Measurements from ENCODE around the gene ESYT2. TPM values are rescaled to one million over a fixed set of nuclear protein-coding genes. Genes with fewer than 3 reads are reported as not detected.

Gene ESYT2
- total RNA-seq, 1 donor from 2014 or later, result 103 TPM

GRCh38 chr7:158758586-158759244 lies 70.6 kb downstream of the ESYT2 start:
- no peak for ATAC-seq
- intact Hi-C loops (cut with DNase I), result no loop called here
- no peak for DNase-seq (ENCODE audit: low spot score)

GRCh38 chr7:158757404-158757989 lies 71.8 kb downstream of the ESYT2 start:
- ATAC-seq (no peak), DNase-seq (ENCODE audit: low spot score) (no peak)
- intact Hi-C loops (cut with DNase I), result no loop called here

- intact Hi-C loops (cut with DNase I), result no loop called here
- DNase-seq (ENCODE audit: low spot score), result no peak
- ATAC-seq, result no peak
Observed at GRCh38 chr7:158754746-158755444, 74.4 kb downstream of the ESYT2 start.

DNA sequence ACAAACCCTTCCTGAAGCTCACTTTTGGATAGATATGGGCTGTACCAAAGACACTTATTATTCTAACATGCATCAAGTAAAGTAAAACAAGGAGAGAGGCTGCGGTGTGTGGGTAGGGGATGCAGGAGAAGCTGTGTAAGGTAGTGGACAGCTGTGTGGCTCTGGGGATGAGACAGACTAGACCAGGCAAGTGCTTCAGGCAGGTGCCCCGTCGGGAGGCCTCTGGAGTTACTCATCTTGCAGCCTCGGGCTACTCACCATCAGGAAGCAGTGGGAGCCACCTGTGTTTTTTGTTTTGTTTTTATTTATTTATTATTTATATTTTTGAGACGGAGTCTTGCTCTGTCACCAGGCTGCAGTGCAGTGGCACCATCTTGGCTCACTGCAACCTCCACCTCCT lies 75.4 kb downstream of the ESYT2 start:
- no peak for ATAC-seq
- DNase-seq (ENCODE audit: low spot score), result no peak
- intact Hi-C loops (cut with DNase I), result no loop called here

GRCh38 chr7:158751751-158752150 lies 77.6 kb downstream of the ESYT2 start:
- no peak for DNase-seq (ENCODE audit: low spot score)
- no peak for ATAC-seq
- intact Hi-C loops (cut with DNase I), result no loop called here

- no peak for DNase-seq (ENCODE audit: low spot score)
- intact Hi-C loops (cut with DNase I), result no loop called here
- ATAC-seq, result no peak
Observed at GRCh38 chr7:158751199-158751598, 78.1 kb downstream of the ESYT2 start.

GRCh38 chr7:158750702-158751101 lies 78.6 kb downstream of the ESYT2 start:
- no peak for ATAC-seq
- intact Hi-C loops (cut with DNase I), result no loop called here
- DNase-seq (ENCODE audit: low spot score), result no peak

GRCh38 chr7:158749396-158749795 lies 79.9 kb downstream of the ESYT2 start:
- DNase-seq (ENCODE audit: low spot score), result no peak
- no peak for ATAC-seq
- intact Hi-C loops (cut with DNase I), result no loop called here

- intact Hi-C loops (cut with DNase I), result no loop called here
- ATAC-seq, result no peak
- no peak for DNase-seq (ENCODE audit: low spot score)
Observed at GRCh38 chr7:158748335-158748734, 81.0 kb downstream of the ESYT2 start.

DNA sequence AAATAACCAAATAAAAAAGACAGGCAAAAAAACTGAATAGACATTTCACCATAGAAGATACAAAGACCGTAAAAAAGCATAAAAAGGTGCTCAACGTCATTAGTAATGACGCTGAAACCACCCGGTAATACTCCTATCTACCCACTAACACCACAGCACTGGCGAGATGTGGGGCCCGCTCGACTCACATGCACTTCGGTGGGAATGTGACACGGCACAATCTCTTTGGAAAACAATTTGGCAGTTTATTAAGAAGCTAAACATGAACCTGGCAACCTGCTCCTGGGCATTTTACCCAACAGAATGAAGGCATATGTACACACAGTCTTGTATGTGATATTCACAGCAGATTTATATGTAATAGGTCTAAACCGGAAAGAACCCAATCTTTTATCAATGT lies 81.9 kb downstream of the ESYT2 start:
- intact Hi-C loops (cut with DNase I), result no loop called here
- DNase-seq (ENCODE audit: low spot score) (no peak), ATAC-seq (no peak)

- intact Hi-C loops (cut with DNase I), result no loop called here
- DNase-seq (ENCODE audit: low spot score) (no peak), ATAC-seq (no peak)
Observed at GRCh38 chr7:158746957-158747356, 82.4 kb downstream of the ESYT2 start.

DNA sequence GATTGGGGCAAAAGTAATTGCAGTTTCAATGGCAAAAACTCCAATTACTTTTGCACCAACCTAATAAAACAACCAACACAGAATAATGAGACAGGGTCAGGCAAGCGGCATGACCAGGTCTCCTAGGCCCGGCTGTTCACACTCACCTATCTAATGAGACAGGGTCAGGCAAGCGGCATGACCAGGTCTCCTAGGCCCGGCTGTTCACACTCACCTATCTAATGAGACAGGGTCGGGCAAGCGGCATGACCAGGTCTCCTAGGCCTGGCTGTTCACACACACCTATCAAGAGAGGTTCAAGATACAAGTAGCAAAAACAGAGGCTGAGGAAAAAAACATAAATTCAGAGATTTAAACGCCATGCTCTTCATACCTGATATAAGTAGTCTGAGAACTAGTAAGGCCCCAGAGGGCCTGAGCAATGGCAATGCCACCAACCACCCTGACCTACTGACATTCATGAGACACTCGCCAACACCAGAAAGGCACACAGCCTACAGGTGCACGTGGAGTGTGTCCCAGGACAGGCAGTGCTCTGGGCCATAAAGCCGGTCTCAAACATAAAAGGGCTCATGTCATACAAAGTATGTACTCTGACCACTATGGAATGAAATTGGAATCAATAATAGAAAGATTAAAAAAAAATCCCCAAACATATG lies 84.1 kb downstream of the ESYT2 start:
- ATAC-seq (no peak), DNase-seq (ENCODE audit: low spot score) (no peak)
- intact Hi-C loops (cut with DNase I), result no loop called here

DNA sequence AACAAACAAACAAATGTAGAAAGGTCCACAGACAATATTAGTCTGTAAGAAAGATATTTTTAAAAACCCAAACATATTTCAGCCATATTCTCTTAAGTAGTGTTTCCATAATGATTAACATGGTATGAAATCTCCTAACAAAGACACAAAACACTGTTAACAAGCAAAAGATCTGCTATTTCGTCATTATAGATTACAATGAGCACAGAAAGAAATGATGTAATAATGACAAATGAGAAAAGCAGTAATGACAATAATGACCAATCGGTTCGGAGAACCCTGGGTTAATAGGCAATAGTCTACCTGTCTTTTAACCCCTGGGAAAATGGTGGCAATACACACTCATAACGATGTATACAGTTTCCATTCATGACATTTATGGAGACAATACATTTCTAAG lies 85.2 kb downstream of the ESYT2 start:
- intact Hi-C loops (cut with DNase I), result loop anchor here (5.0 kb wide), 1 partner anchor 1277 kb away; no protein-coding TSS in a partner anchor
- DNase-seq (ENCODE audit: low spot score) (no peak), ATAC-seq (no peak)

DNA sequence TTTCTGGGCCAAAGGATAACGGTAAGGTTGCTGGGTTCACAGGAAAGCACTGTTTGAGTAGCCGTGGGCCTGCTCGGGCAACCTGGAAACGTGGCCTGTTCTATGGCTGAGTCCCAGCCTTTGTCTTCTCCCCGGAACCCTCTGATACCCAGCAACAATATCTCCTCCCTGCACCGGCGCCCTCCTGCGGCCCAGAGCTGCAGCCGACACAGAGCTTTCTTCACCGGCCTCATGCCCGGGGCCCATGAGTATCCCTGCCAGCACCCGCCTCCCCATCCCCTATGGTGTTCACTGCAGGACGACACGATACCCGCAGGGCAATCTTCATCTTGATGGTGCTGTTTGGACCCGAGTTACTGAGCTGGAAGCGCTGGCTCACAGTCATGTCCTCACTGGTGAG lies 86.1 kb downstream of the ESYT2 start:
- ATAC-seq, result no peak
- intact Hi-C loops (cut with DNase I), result loop anchor here (5.0 kb wide), 1 partner anchor 1276 kb away; no protein-coding TSS in a partner anchor
- DNase-seq (ENCODE audit: low spot score), result no peak

DNA sequence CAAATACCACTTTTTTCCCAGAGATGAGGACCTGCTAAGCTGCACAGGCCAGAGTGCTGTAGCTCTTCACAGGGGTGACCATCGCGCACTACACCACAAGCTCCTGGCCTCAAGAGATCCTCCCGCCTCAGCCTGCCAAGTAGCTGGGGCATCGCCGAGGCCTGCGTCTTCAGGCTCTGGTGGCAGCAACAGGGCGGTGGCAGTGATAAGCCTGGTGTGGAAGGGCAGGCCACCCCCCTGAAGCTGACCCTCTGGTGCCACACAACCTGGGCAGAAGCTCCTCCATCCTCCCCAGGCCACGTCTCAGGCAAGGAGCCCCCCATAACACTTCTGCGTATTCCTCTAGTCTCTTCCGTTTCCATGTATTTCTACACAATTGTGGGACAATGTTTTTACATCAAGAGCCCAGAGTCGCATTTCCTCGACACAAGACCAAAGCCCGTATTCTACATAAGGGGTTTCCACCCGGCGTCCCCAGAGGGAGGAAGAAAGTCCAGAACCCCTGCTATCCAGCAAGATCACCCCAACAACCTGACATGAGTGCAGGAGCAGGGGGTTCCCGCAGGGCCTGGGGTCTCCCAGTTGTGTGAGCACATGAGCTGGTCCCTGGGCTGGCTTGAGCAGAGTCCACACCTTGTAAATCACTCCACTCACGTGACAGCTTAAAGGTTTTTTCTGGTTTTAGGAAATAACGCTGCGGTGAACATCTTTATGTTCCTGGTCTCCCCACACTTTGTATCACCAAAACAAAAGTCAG lies 87.1 kb downstream of the ESYT2 start:
- ATAC-seq (no peak), DNase-seq (ENCODE audit: low spot score) (no peak)
- intact Hi-C loops (cut with DNase I), result loop anchor here (5.0 kb wide), 1 partner anchor 1275 kb away; no protein-coding TSS in a partner anchor

- no peak for ATAC-seq
- intact Hi-C loops (cut with DNase I), result loop anchor here (5.0 kb wide), 1 partner anchor 1274 kb away; no protein-coding TSS in a partner anchor
- DNase-seq (ENCODE audit: low spot score), result no peak
Observed at GRCh38 chr7:158741294-158741666, 88.0 kb downstream of the ESYT2 start.

GRCh38 chr7:158740657-158741293 lies 88.5 kb downstream of the ESYT2 start:
- intact Hi-C loops (cut with DNase I), result loop anchor here (5.0 kb wide), 1 partner anchor 1273 kb away; no protein-coding TSS in a partner anchor
- DNase-seq (ENCODE audit: low spot score) (no peak), ATAC-seq (peak; percentile 71)

DNA sequence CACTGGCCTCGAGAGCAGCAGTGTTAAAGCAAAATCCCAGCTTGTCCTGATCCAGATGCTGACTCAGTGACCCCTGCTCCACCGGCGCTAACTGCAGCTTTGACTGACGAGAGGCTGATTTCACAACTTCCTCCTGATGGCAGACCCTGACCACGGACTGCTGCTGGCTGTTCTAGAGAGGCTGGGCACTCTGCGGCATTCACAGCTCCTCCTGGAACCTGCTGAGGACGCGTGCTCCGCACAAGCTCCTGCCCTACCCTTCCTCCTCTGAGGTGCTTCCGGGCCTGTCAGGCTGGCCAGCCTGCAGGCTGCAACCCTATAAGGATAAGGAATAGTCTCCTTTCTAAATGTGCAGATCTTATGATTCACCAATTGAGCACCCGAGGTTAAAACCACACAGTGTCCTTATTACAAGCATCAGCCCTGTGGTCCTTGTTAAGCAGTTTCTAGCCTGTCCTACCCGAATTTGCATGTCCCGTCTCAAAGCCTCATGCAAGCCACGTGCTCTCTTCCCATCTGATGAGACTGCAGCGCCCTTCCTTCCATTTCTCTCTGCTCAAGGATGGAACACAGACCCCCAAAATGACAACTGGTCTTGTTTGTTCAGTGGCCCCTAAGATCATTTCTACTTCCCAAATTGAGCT lies 89.2 kb downstream of the ESYT2 start:
- DNase-seq (ENCODE audit: low spot score) (no peak), ATAC-seq (peak; percentile 85)
- intact Hi-C loops (cut with DNase I), result loop anchor here (5.0 kb wide), 1 partner anchor 1273 kb away; no protein-coding TSS in a partner anchor
